Activated B cell treated with CpG ODN at 0.5 μM for 24 hours (primary cell): ENCODE data around the gene TMIGD3. TPM values are rescaled to one million over a fixed set of nuclear protein-coding genes. Genes with fewer than 3 reads are reported as not detected.
A peak's percentile ranks its signal among the peaks of the same experiment; 100 is the strongest.

Source experiments
- ATAC-seq: fragments of 200-7000 bp; cut with Tn5 transposase; one replicate; pipeline ENCODE4 v1.10.0; 2021; ENCODE audit warnings: low read depth, mild to moderate bottlenecking, moderate library complexity
- CTCF ChIA-PET: fragments of 350-600 bp; sonication (Branson Sonifier 250); formaldehyde crosslinking; loops from one replicate; lab custom pipeline; 2021; ENCODE audit warnings: antibody characterized with exemption; lab: Charles Lee
- POLR2A ChIA-PET: fragments of 350-600 bp; sonication (Branson Sonifier 250); formaldehyde crosslinking; loops from one replicate; lab custom pipeline; 2021; ENCODE audit warnings: antibody characterized with exemption; lab: Charles Lee
- DNase-seq: peaks from one replicate; pipeline ENCODE4 v3.0.0; 2022
- H3K27ac Mint-ChIP-seq: one replicate; pipeline ENCODE4 v1.8.0; 2020; ENCODE audit warnings: mixed read lengths
- H3K27me3 Mint-ChIP-seq: one replicate; pipeline ENCODE4 v1.8.0; 2021; ENCODE audit warnings: mixed read lengths
- H3K36me3 Mint-ChIP-seq: one replicate; pipeline ENCODE4 v1.8.0; 2021; ENCODE audit warnings: low read depth, mixed read lengths
- H3K4me1 Mint-ChIP-seq: one replicate; pipeline ENCODE4 v1.8.0; 2021; ENCODE audit warnings: mixed read lengths
- H3K4me3 Mint-ChIP-seq: one replicate; pipeline ENCODE4 v1.8.0; 2020; ENCODE audit warnings: mild to moderate bottlenecking, mixed read lengths
- H3K9me3 Mint-ChIP-seq: one replicate; pipeline ENCODE4 v1.8.0; 2020; ENCODE audit warnings: mixed read lengths
- CTCF ChIP-seq: fragments of 200-600 bp; IDR thresholded peaks from one replicate; pipeline ENCODE4 v1.8.0; 2022; ENCODE audit warnings: antibody characterized with exemption, mild to moderate bottlenecking
- intact Hi-C: fragments of 100-400 bp; cut with micrococcal nuclease; formaldehyde crosslinking; loops from one replicate; pipeline ENCODE4 v1.15.1; 2024
- total RNA-seq: library from RNA; stranded (reverse); gene quantifications from 2 replicates; pipeline ENCODE4 v1.2.3, GENCODE V29; 2022

TMIGD3 gene
- total RNA-seq, 1 donor from 2014 or later, result not detected

- Mint-ChIP-seq H3K27ac (peak overlapping the region; percentile 46), H3K27me3 (no peaks in the 10 kb centered on the region), H3K36me3 (peaks cover 83% of the 10 kb centered on the region), H3K9me3 (no peaks in the 10 kb centered on the region), H3K4me3 (no peak overlapping the region), H3K4me1 (peaks cover 55% of the 10 kb centered on the region)
- ATAC-seq (no peak), DNase-seq (no peak)
- TF ChIP-seq CTCF, result no peak
- intact Hi-C loops, result loop anchor here (5.0 to 10.0 kb wide), 2 partner anchors 309 to 1412 kb away; partner anchors contain the start of gene STRIP1
- ChIA-PET POLR2A (no interaction called here), CTCF (no interaction called here)
These were observed 56.9 kb downstream of the TMIGD3 start for GRCh38 chr1:111446546-111446945.

- no peaks in the 10 kb centered on the region for H3K27me3 Mint-ChIP-seq
- ChIA-PET POLR2A (no interaction called here), CTCF (interaction anchor here (0.7 kb wide), 1 partner anchor 245 kb away, joined by 3 read pairs; no protein-coding TSS in a partner anchor)
- H3K9me3 Mint-ChIP-seq, result no peaks in the 10 kb centered on the region
- H3K4me1 Mint-ChIP-seq, result peaks cover 35% of the 10 kb centered on the region
- no peak for ATAC-seq
- H3K36me3 Mint-ChIP-seq, result peaks cover 87% of the 10 kb centered on the region
- no peak overlapping the region for H3K4me3 Mint-ChIP-seq
- H3K27ac Mint-ChIP-seq, result peak overlapping the region; percentile 5
- TF ChIP-seq CTCF, result no peak
- intact Hi-C loops, result loop anchor here (10.0 kb wide), 1 partner anchor 1409 kb away; the partner anchor contains the start of gene STRIP1
- DNase-seq, result no peak
These were observed 59.4 kb downstream of the TMIGD3 start for GRCh38 chr1:111444031-111444430.

GRCh38 chr1:111442457-111442856 is 61.0 kb downstream of the TMIGD3 start:
- H3K36me3 Mint-ChIP-seq, result peaks cover 92% of the 10 kb centered on the region
- no peak overlapping the region for H3K4me3 Mint-ChIP-seq
- DNase-seq, result no peak
- TF ChIP-seq CTCF, result no peak
- peaks cover 24% of the 10 kb centered on the region for H3K4me1 Mint-ChIP-seq
- POLR2A ChIA-PET, result interaction anchor here (1.1 kb wide), 1 partner anchor 11 kb away, joined by 3 read pairs; no protein-coding TSS in a partner anchor
- no peak for ATAC-seq
- no peaks in the 10 kb centered on the region for H3K27me3 Mint-ChIP-seq
- no peak overlapping the region for H3K27ac Mint-ChIP-seq
- CTCF ChIA-PET, result interaction anchor here (0.7 to 1.4 kb wide), 7 partner anchors 9 to 223 kb away, joined by 3 to 4 read pairs (median 3); no protein-coding TSS in a partner anchor
- intact Hi-C loops, result loop anchor here (10.0 kb wide), 1 partner anchor 1408 kb away; the partner anchor contains the start of gene STRIP1
- H3K9me3 Mint-ChIP-seq, result no peaks in the 10 kb centered on the region

- CTCF ChIA-PET, result interaction anchor here (1.3 to 3.1 kb wide), 4 partner anchors 36 to 222 kb away, joined by 3 to 18 read pairs (median 4); no protein-coding TSS in a partner anchor
- H3K27ac Mint-ChIP-seq, result no peak overlapping the region
- no peaks in the 10 kb centered on the region for H3K9me3 Mint-ChIP-seq
- H3K36me3 Mint-ChIP-seq, result peaks cover 93% of the 10 kb centered on the region
- TF ChIP-seq CTCF, result no peak
- no peaks in the 10 kb centered on the region for H3K27me3 Mint-ChIP-seq
- ATAC-seq, result peak; percentile 91
- POLR2A ChIA-PET, result no interaction called here
- H3K4me1 Mint-ChIP-seq, result peaks cover 19% of the 10 kb centered on the region
- DNase-seq, result peak; percentile 40
- no peak overlapping the region for H3K4me3 Mint-ChIP-seq
- intact Hi-C loops, result loop anchor here (1.0 to 10.0 kb wide), 5 partner anchors 215 to 1407 kb away; partner anchors contain the start of gene STRIP1
These were observed 61.8 kb downstream of the TMIGD3 start for GRCh38 chr1:111441573-111442192.
